Erythroblast (primary cell): Measurements from ENCODE around the gene SHISA5.

Experiments
- GATA1 ChIP-seq: IDR thresholded peaks from 2 replicates; pipeline ENCODE4 v1.6.1; 2011; ENCODE audit warnings: low read depth, mild to moderate bottlenecking, control low read depth, low read length, moderate library complexity
- POLR2A ChIP-seq: IDR thresholded peaks from 2 replicates; pipeline ENCODE4 v1.6.1; 2011; ENCODE audit warnings: mild to moderate bottlenecking, low read length

- TF ChIP-seq POLR2A (no peak), GATA1 (no peak)
Observed at GRCh38 chr3:48548126-48548525, 44.2 kb upstream of the SHISA5 start.
